SK-N-MC (cell line): Measurements from ENCODE around the gene TTLL12.

Source experiments
- EZH2 ChIP-seq: fragments of 200-600 bp; sonication (generic); IDR thresholded peaks from one replicate; pipeline ENCODE4 v1.6.1; 2017; ENCODE audit warnings: antibody characterized with exemption
- FOXP2 ChIP-seq: optimal IDR thresholded peaks from 2 replicates; pipeline ENCODE3; 2011; ENCODE audit warnings: mild to moderate bottlenecking, moderate library complexity; ENCODE audit not compliant: insufficient read depth; ENCODE audit errors: extremely low read length, control extremely low read depth
- POLR2AphosphoS5 ChIP-seq: IDR thresholded peaks from 2 replicates; pipeline ENCODE4 v1.6.1; 2012; ENCODE audit warnings: mild to moderate bottlenecking, low read depth, low read length, borderline replicate concordance

GRCh38 chr22:43177479-43177878, 9.5 kb downstream of the TTLL12 start:
- no peak for TF ChIP-seq POLR2AphosphoS5
- no peak for TF ChIP-seq EZH2
- no peak for TF ChIP-seq FOXP2
